ENCODE results near the gene KLRF2.
A peak's percentile ranks its signal among the peaks of the same experiment; 100 is the strongest.

The KLRF2 gene

GRCh38 chr12:9909724-9910123 lies 28.4 kb downstream of the KLRF2 start:
- CTCF ChIA-PET = interaction anchor here (0.6 to 0.8 kb wide), 2 partner anchors 18 to 644 kb away, joined by 3 read pairs; no protein-coding TSS in a partner anchor
- H3K9me3 ChIP-seq (ENCODE audit: control insufficient read depth, insufficient read depth, low read depth, low read length) = no peaks in the 10 kb centered on the region
- H3K27ac ChIP-seq (ENCODE audit: extremely low read depth, low read depth, low read length) = no peak overlapping the region
- POLR2A ChIA-PET = no interaction called here
- H3K36me3 ChIP-seq (ENCODE audit: control insufficient read depth in 2 of 2, insufficient read depth in 1 of 2, low read length in 2 of 2) = no peaks in the 10 kb centered on the region
- H3K4me3 ChIP-seq (ENCODE audit: low read depth, low read length) = no peak overlapping the region
- TF ChIP-seq MZF1 (tag by site-specific recombination; IDR thresholded peaks at IDR 0.05; ENCODE audit: borderline replicate concordance) (no peak), ZNF692 (tag by site-specific recombination; IDR thresholded peaks at IDR 0.05) (no peak), ZNF707 (tag by site-specific recombination; IDR thresholded peaks at IDR 0.05) (no peak), CTCF (tag by site-specific recombination; IDR thresholded peaks at IDR 0.05) (no peak), ZNF639 (tag by site-specific recombination; IDR thresholded peaks at IDR 0.05) (no peak)
- no peaks in the 10 kb centered on the region for H3K4me1 ChIP-seq (ENCODE audit: control insufficient read depth, insufficient read depth, low read length)

- ChIA-PET CTCF (no interaction called here), POLR2A (no interaction called here)
- no peaks in the 10 kb centered on the region for H3K4me1 ChIP-seq (ENCODE audit: control insufficient read depth, insufficient read depth, low read length)
- H3K27ac ChIP-seq (ENCODE audit: extremely low read depth, low read depth, low read length) = no peak overlapping the region
- H3K36me3 ChIP-seq (ENCODE audit: control insufficient read depth in 2 of 2, insufficient read depth in 1 of 2, low read length in 2 of 2) = no peaks in the 10 kb centered on the region
- TF ChIP-seq SCRT2 (tag by site-specific recombination; IDR thresholded peaks at IDR 0.05) (peak; percentile 48; the same call in 1 of the 2 replicates), TRIM28 (IDR thresholded peaks at IDR 0.05; ENCODE audit: borderline replicate concordance, low read length) (peak; percentile 98), ZNF660 (tag by site-specific recombination; IDR thresholded peaks at IDR 0.05) (no peak), SETDB1 (IDR thresholded peaks at IDR 0.05; ENCODE audit: insufficient read length, low read length) (peak; percentile 99), ZNF561 (tag by site-specific recombination; IDR thresholded peaks at IDR 0.05; ENCODE audit: borderline replicate concordance) (peak; percentile 56; the same call in 1 of the 2 replicates)
- no peak overlapping the region for H3K4me3 ChIP-seq (ENCODE audit: low read depth, low read length)
- no peaks in the 10 kb centered on the region for H3K9me3 ChIP-seq (ENCODE audit: control insufficient read depth, insufficient read depth, low read depth, low read length)
Observed at GRCh38 chr12:9910716-9911421, 29.6 kb downstream of the KLRF2 start.

- Histone ChIP-seq H3K9me3 (ENCODE audit: control insufficient read depth, insufficient read depth, low read depth, low read length) (no peaks in the 10 kb centered on the region), H3K27ac (ENCODE audit: extremely low read depth, low read depth, low read length) (no peak overlapping the region), H3K36me3 (ENCODE audit: control insufficient read depth in 2 of 2, insufficient read depth in 1 of 2, low read length in 2 of 2) (no peaks in the 10 kb centered on the region), H3K4me1 (ENCODE audit: control insufficient read depth, insufficient read depth, low read length) (no peaks in the 10 kb centered on the region), H3K4me3 (ENCODE audit: low read depth, low read length) (no peak overlapping the region)
- CTCF ChIA-PET = no interaction called here
- POLR2A ChIA-PET = no interaction called here
- no peak for TF ChIP-seq SETDB1 (IDR thresholded peaks at IDR 0.05; ENCODE audit: insufficient read length, low read length)
- TF ChIP-seq ZFP37 (tag by site-specific recombination; IDR thresholded peaks at IDR 0.05) = no peak
- TF ChIP-seq SCRT2 (tag by site-specific recombination; IDR thresholded peaks at IDR 0.05) = no peak
- no peak for TF ChIP-seq ELK4 (IDR thresholded peaks at IDR 0.05; ENCODE audit: borderline replicate concordance, low read depth, low read length)
- no peak for TF ChIP-seq ZNF426 (tag by site-specific recombination; IDR thresholded peaks at IDR 0.05)
- no peak for TF ChIP-seq ZBTB1 (tag by site-specific recombination; IDR thresholded peaks at IDR 0.05)
- TF ChIP-seq ZNF121 (tag by site-specific recombination; IDR thresholded peaks at IDR 0.05) = no peak
- TF ChIP-seq BCL11A (tag by site-specific recombination; IDR thresholded peaks at IDR 0.05; ENCODE audit: low read depth) = no peak
- no peak for TF ChIP-seq ZSCAN30 (tag by site-specific recombination; IDR thresholded peaks at IDR 0.05)
- no peak for TF ChIP-seq ZNF354C (tag by site-specific recombination; IDR thresholded peaks at IDR 0.05; ENCODE audit: borderline replicate concordance, low read depth)
- TF ChIP-seq ZNF148 (tag by site-specific recombination; IDR thresholded peaks at IDR 0.05; ENCODE audit: borderline replicate concordance) = no peak
- no peak for TF ChIP-seq ZSCAN5A (tag by site-specific recombination; IDR thresholded peaks at IDR 0.05)
Observed at GRCh38 chr12:9911708-9912107, 30.4 kb downstream of the KLRF2 start.

All from HEK293 (cell line).